Measurements from ENCODE around the gene GPR78.

GRCh38 chr4:8544282-8544681, 35.9 kb upstream of the GPR78 start:
- TF ChIP-seq, protein P1, sequence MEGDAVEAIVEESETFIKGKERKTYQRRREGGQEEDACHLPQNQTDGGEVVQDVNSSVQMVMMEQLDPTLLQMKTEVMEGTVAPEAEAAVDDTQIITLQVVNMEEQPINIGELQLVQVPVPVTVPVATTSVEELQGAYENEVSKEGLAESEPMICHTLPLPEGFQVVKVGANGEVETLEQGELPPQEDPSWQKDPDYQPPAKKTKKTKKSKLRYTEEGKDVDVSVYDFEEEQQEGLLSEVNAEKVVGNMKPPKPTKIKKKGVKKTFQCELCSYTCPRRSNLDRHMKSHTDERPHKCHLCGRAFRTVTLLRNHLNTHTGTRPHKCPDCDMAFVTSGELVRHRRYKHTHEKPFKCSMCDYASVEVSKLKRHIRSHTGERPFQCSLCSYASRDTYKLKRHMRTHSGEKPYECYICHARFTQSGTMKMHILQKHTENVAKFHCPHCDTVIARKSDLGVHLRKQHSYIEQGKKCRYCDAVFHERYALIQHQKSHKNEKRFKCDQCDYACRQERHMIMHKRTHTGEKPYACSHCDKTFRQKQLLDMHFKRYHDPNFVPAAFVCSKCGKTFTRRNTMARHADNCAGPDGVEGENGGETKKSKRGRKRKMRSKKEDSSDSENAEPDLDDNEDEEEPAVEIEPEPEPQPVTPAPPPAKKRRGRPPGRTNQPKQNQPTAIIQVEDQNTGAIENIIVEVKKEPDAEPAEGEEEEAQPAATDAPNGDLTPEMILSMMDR (IDR thresholded peaks at IDR 0.05) = no peak
- TF ChIP-seq EP300 (IDR thresholded peaks at IDR 0.05) (no peak), POLR2A (IDR thresholded peaks at IDR 0.05) (no peak), POLR2AphosphoS5 (IDR thresholded peaks at IDR 0.05) (no peak)
